HCT116 (cell line): ENCODE results near the gene AGAP1. TPM values are rescaled to one million over a fixed set of nuclear protein-coding genes. Genes with fewer than 3 reads are reported as not detected.

Experiments used
- ATAC-seq: fragments of 200-7000 bp; cut with Tn5 transposase; 2 replicates; pipeline ENCODE4 v1.9.1; 2020; ENCODE audit warnings: mild to moderate bottlenecking, moderate library complexity
- BruUV-seq: library from RNA; stranded (reverse); fragments of 400-500 nt; replicated peaks from 2 replicates; lab custom pipeline; 2021; lab: Mats Ljungman, UMichigan
- CTCF ChIA-PET: fragments of 300-600 bp; sonication (Branson Sonifier 250); formaldehyde crosslinking; loops from one replicate; lab custom pipeline; 2021; ENCODE audit warnings: antibody characterized with exemption; lab: Charles Lee
- POLR2A ChIA-PET: fragments of 300-600, 350-600 bp; sonication (Branson Sonifier 250); formaldehyde crosslinking; loops from one replicate; lab custom pipeline; 2021; ENCODE audit warnings: antibody characterized with exemption; lab: Charles Lee
- RAD21 ChIA-PET, 2 experiments: fragments of 300-600 bp; sonication (Branson Sonifier 250); formaldehyde crosslinking; loops; one replicate each; lab custom pipeline; 2023; ENCODE audit warnings: low total read pairs in 2 of 2; ENCODE audit not compliant: uncharacterized antibody in 2 of 2, unreplicated experiment in 2 of 2, low non-redundant PET in 1 of 2; lab: Charles Lee
- DNase-seq: peaks from one replicate; pipeline ENCODE4 v3.0.0-alpha.2; 2010; ENCODE audit warnings: low read depth, low spot score
- H2AFZ ChIP-seq: fragments of 200-600 bp; shearing (Covaris generic), sonication (generic); 2 replicates; pipeline ENCODE4 v1.6.1; 2017; ENCODE audit warnings: low read depth, mixed run types, mixed read lengths, antibody characterized with exemption, low read length; ENCODE audit not compliant: poor library complexity, severe bottlenecking
- H3K27ac ChIP-seq: 2 replicates; pipeline ENCODE4 v1.5.1; 2012; ENCODE audit warnings: low read depth, low read length
- H3K27me3 ChIP-seq: fragments of 200-600 bp; sonication (generic); 2 replicates; pipeline ENCODE4 v1.6.1; 2016; ENCODE audit warnings: mixed run types, low read length, mixed read lengths; ENCODE audit not compliant: insufficient read depth
- H3K36me3 ChIP-seq, 2 experiments: fragments of 200-500 bp in 1 of 2; fragments of 200-600 bp in 1 of 2; sonication (Bioruptor generic) in 1 of 2; sonication (generic) in 1 of 2; 2 replicates each; pipeline versions ENCODE4 v1.5.1 to v1.6.1; 2014 to 2016; ENCODE audit warnings: low read length in 2 of 2, inconsistent platforms in 1 of 2, mixed read lengths in 1 of 2, mixed run types in 1 of 2; ENCODE audit not compliant: insufficient read depth in 2 of 2, control insufficient read depth in 1 of 2
- H3K4me1 ChIP-seq, 2 experiments: fragments of 200-600 bp in 1 of 2; sonication (generic) in 1 of 2; 2 replicates each; pipeline versions ENCODE4 v1.5.1 to v1.6.1; 2012 to 2017; ENCODE audit warnings: low read length in 2 of 2, inconsistent platforms in 1 of 2, mild to moderate bottlenecking in 1 of 2, mixed read lengths in 1 of 2, mixed run types in 1 of 2, moderate library complexity in 1 of 2; ENCODE audit not compliant: insufficient read depth in 2 of 2, control insufficient read depth in 1 of 2
- H3K4me2 ChIP-seq: fragments of 200-600 bp; sonication (generic); 2 replicates; pipeline ENCODE4 v1.6.1; 2017; ENCODE audit warnings: mixed run types, low read length, mixed read lengths
- H3K4me3 ChIP-seq, 2 experiments: fragments of 200-600 bp in 1 of 2; sonication (generic) in 1 of 2; replicated peaks in 1 of 2; 2 replicates each; pipeline ENCODE4 v1.5.1; 2011 to 2016; ENCODE audit warnings: low read length in 2 of 2, control low read depth in 1 of 2, low read depth in 1 of 2, mild to moderate bottlenecking in 1 of 2, mixed read lengths in 1 of 2, mixed run types in 1 of 2
- H3K79me2 ChIP-seq: fragments of 200-600 bp; sonication (generic); 2 replicates; pipeline ENCODE4 v1.6.1; 2017; ENCODE audit warnings: mild to moderate bottlenecking, mixed run types, low read length, moderate library complexity, mixed read lengths; ENCODE audit not compliant: insufficient read depth
- H3K9ac ChIP-seq: fragments of 200-600 bp; sonication (generic); 2 replicates; pipeline ENCODE4 v1.6.1; 2016; ENCODE audit warnings: low read length, mixed read lengths
- H3K9me2 ChIP-seq: fragments of 200-600 bp; sonication (generic), shearing (Covaris generic); 2 replicates; pipeline ENCODE4 v1.6.1; 2017; ENCODE audit warnings: mixed run types, mild to moderate bottlenecking, moderate library complexity; ENCODE audit not compliant: insufficient read depth
- H3K9me3 ChIP-seq, 2 experiments: fragments of 200-500 bp in 1 of 2; fragments of 200-600 bp in 1 of 2; sonication (Bioruptor generic) in 1 of 2; sonication (generic) in 1 of 2; 2 replicates each; pipeline ENCODE4 v1.6.1; 2014 to 2017; ENCODE audit warnings: low read length in 2 of 2, mixed read lengths in 2 of 2, inconsistent platforms in 1 of 2, low read depth in 1 of 2, mild to moderate bottlenecking in 1 of 2, mixed run types in 1 of 2, moderate library complexity in 1 of 2; ENCODE audit not compliant: control insufficient read depth in 1 of 2, insufficient read depth in 1 of 2
- H4K20me1 ChIP-seq: fragments of 200-600 bp; sonication (generic), shearing (Covaris generic); 2 replicates; pipeline ENCODE4 v1.6.1; 2017; ENCODE audit warnings: mixed run types, mild to moderate bottlenecking, moderate library complexity; ENCODE audit not compliant: insufficient read depth
- FOSL1 ChIP-seq: IDR thresholded peaks from 2 replicates; pipeline ENCODE4 v1.6.1; 2012; ENCODE audit warnings: low read depth
- POLR2AphosphoS5 ChIP-seq: IDR thresholded peaks from 2 replicates; pipeline ENCODE4 v1.6.1; 2011; ENCODE audit warnings: mild to moderate bottlenecking, low read depth, low read length, moderate library complexity
- RAD21 ChIP-seq: IDR thresholded peaks from 2 replicates; pipeline ENCODE4 v1.6.1; 2012; ENCODE audit warnings: low read depth, mild to moderate bottlenecking
- YY1 ChIP-seq: IDR thresholded peaks from 2 replicates; pipeline ENCODE4 v1.6.1; 2011; ENCODE audit warnings: low read length, low read depth, moderate library complexity, mild to moderate bottlenecking; ENCODE audit not compliant: insufficient replicate concordance; ENCODE audit errors: extremely low read depth
- ZNF274 ChIP-seq: fragments of 200-500 bp; sonication (Bioruptor generic); IDR thresholded peaks from 2 replicates; pipeline ENCODE4 v1.6.1; 2014; ENCODE audit warnings: mild to moderate bottlenecking, low read depth, low read length, inconsistent platforms
- intact Hi-C: fragments of 100-400 bp; cut with micrococcal nuclease; formaldehyde crosslinking; loops from 2 replicates; pipeline ENCODE4 v1.10.0; 2022
- total RNA-seq: library from RNA; stranded (reverse); gene quantifications from one replicate; pipeline ENCODE4 v1.2.1, GENCODE V29; 2021; ENCODE audit not compliant: unreplicated experiment
- TF ChIP-seq, protein P1 (sequence below), 3 experiments: fragments of 200-600 bp in 1 of 3; sonication (generic) in 1 of 3; IDR thresholded peaks in 2 of 3; conservative IDR thresholded peaks in 1 of 3; 2 replicates each; pipeline ENCODE4 v1.5.1; 2012 to 2017; ENCODE audit warnings: low read depth in 2 of 3, low read length in 2 of 3, antibody characterized with exemption in 1 of 3, borderline replicate concordance in 1 of 3, control low read depth in 1 of 3, mild to moderate bottlenecking in 1 of 3, mixed read lengths in 1 of 3, mixed run types in 1 of 3, moderate library complexity in 1 of 3; ENCODE audit not compliant: insufficient read depth in 1 of 3
- TF ChIP-seq, protein P2 (sequence below): IDR thresholded peaks from 2 replicates; pipeline ENCODE4 v1.6.1; 2012
- TF ChIP-seq, protein P3 (sequence below): IDR thresholded peaks from 2 replicates; pipeline ENCODE4 v1.6.1; 2012; ENCODE audit warnings: low read depth
- TF ChIP-seq, protein P4 (sequence below): IDR thresholded peaks from 2 replicates; pipeline ENCODE4 v1.6.1; 2012

AGAP1 gene
- total RNA-seq, 1 experiment from 2014 or later: 43.8 TPM

DNA sequence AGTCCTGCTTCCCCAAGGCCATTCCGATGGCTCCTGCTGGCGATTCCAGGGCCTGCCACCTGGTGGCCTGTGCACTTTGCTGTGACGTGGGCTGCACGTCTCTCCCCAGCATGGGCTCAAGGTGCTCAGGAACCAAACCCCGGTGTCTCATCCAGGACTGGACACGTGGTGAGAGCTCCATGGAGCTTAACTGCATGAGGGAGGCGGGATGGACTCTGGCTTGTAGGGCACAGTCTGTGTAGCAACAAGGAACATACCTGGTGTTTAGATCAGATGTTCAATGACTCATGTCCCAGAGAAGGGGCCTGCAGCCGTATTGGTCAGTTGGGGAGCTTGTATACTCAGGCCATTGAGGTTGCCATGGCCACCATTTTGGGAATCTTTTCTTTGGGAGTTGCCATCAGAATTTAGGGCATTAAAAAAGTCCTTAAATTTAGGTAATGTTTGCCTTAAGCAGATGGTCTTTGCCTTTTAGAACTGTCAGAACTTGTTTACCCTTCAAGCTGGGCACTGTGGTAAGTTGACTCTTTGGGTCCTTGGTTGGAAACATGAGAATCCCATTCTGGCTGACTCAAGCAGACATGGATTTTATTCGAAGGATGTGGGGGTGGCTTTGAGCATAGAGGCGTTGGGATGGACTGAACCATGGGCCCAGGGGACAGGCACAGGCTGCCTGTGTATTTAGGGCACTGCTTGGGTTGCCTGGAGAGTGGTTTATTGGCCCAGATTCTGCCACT, 21.0 kb downstream of the AGAP1 start:
- ChIA-PET RAD21 (no interaction called here), POLR2A (no interaction called here), CTCF (interaction anchor here (1.3 kb wide), 1 partner anchor 37 kb away, joined by 5 read pairs; no protein-coding TSS in a partner anchor)
- no peaks in the 10 kb centered on the region for H3K9me2 ChIP-seq
- H3K9me3 ChIP-seq: no peaks in the 10 kb centered on the region
- H3K79me2 ChIP-seq: peaks cover 99% of the 10 kb centered on the region
- no TSS peak for BruUV-seq
- H3K4me2 ChIP-seq: no peak overlapping the region
- no peak overlapping the region for H3K4me3 ChIP-seq
- intact Hi-C loops: no loop called here
- no peaks in the 10 kb centered on the region for H3K36me3 ChIP-seq
- TF ChIP-seq YY1: no peak
- TF ChIP-seq, protein P1, sequence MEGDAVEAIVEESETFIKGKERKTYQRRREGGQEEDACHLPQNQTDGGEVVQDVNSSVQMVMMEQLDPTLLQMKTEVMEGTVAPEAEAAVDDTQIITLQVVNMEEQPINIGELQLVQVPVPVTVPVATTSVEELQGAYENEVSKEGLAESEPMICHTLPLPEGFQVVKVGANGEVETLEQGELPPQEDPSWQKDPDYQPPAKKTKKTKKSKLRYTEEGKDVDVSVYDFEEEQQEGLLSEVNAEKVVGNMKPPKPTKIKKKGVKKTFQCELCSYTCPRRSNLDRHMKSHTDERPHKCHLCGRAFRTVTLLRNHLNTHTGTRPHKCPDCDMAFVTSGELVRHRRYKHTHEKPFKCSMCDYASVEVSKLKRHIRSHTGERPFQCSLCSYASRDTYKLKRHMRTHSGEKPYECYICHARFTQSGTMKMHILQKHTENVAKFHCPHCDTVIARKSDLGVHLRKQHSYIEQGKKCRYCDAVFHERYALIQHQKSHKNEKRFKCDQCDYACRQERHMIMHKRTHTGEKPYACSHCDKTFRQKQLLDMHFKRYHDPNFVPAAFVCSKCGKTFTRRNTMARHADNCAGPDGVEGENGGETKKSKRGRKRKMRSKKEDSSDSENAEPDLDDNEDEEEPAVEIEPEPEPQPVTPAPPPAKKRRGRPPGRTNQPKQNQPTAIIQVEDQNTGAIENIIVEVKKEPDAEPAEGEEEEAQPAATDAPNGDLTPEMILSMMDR (IDR thresholded peaks at IDR 0.05 in 2 of 3, conservative IDR thresholded peaks at IDR 0.05 in 1 of 3; ENCODE audit: borderline replicate concordance in 1 of 3, insufficient read depth in 1 of 3, low read depth in 2 of 3, low read length in 2 of 3): peak in 2 of 3 experiments; percentile 39 to 49; a peak in 4 of 6 replicates
- TF ChIP-seq, protein P2, sequence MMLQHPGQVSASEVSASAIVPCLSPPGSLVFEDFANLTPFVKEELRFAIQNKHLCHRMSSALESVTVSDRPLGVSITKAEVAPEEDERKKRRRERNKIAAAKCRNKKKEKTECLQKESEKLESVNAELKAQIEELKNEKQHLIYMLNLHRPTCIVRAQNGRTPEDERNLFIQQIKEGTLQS: no peak
- no peak for DNase-seq
- ATAC-seq: peak; percentile 65
- no peaks in the 10 kb centered on the region for H3K27me3 ChIP-seq
- H4K20me1 ChIP-seq: peaks cover 16% of the 10 kb centered on the region; the same call in 1 of the 2 replicates
- no peak overlapping the region for H3K9ac ChIP-seq
- H2AFZ ChIP-seq: no peak overlapping the region
- no peak overlapping the region for H3K27ac ChIP-seq
- peaks cover 23 to 50% of the 10 kb centered on the region in 2 experiments for H3K4me1 ChIP-seq

DNA sequence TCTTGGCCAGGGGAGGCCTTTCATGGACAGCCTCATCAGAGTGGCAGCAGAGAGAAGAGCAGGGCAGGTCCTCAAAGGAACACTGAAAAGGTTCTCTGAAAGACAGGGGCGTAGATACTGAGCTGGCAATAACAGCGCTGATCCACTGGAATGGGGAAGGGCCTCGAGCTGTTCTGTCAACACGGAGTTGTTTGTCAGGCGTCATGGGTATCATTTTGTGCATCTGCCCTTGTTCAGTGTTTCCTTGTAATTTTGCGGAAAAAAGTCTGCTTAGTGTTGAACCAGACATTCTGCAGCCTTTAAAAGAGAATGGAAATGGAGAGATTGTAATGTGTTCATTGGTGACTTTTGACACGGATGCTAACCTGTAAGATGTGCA, 21.5 kb downstream of the AGAP1 start:
- Histone ChIP-seq H2AFZ (no peak overlapping the region), H3K27ac (no peak overlapping the region), H3K36me3 (no peaks in the 10 kb centered on the region), H3K9me3 (no peaks in the 10 kb centered on the region), H3K27me3 (no peaks in the 10 kb centered on the region), H3K9ac (no peak overlapping the region), H3K4me3 (no peak overlapping the region), H3K79me2 (peaks cover 99% of the 10 kb centered on the region), H3K9me2 (no peaks in the 10 kb centered on the region), H3K4me1 (peaks cover 23 to 46% of the 10 kb centered on the region in 2 experiments), H3K4me2 (no peak overlapping the region), H4K20me1 (peaks cover 11% of the 10 kb centered on the region; the same call in 1 of the 2 replicates)
- RAD21 ChIA-PET: no interaction called here
- CTCF ChIA-PET: interaction anchor here (1.3 kb wide), 1 partner anchor 36 kb away, joined by 5 read pairs; no protein-coding TSS in a partner anchor
- ATAC-seq (no peak), DNase-seq (no peak)
- intact Hi-C loops: no loop called here
- POLR2A ChIA-PET: no interaction called here
- BruUV-seq: no TSS peak
- TF ChIP-seq, protein P3, sequence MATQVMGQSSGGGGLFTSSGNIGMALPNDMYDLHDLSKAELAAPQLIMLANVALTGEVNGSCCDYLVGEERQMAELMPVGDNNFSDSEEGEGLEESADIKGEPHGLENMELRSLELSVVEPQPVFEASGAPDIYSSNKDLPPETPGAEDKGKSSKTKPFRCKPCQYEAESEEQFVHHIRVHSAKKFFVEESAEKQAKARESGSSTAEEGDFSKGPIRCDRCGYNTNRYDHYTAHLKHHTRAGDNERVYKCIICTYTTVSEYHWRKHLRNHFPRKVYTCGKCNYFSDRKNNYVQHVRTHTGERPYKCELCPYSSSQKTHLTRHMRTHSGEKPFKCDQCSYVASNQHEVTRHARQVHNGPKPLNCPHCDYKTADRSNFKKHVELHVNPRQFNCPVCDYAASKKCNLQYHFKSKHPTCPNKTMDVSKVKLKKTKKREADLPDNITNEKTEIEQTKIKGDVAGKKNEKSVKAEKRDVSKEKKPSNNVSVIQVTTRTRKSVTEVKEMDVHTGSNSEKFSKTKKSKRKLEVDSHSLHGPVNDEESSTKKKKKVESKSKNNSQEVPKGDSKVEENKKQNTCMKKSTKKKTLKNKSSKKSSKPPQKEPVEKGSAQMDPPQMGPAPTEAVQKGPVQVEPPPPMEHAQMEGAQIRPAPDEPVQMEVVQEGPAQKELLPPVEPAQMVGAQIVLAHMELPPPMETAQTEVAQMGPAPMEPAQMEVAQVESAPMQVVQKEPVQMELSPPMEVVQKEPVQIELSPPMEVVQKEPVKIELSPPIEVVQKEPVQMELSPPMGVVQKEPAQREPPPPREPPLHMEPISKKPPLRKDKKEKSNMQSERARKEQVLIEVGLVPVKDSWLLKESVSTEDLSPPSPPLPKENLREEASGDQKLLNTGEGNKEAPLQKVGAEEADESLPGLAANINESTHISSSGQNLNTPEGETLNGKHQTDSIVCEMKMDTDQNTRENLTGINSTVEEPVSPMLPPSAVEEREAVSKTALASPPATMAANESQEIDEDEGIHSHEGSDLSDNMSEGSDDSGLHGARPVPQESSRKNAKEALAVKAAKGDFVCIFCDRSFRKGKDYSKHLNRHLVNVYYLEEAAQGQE: no peak
- TF ChIP-seq, protein P4, sequence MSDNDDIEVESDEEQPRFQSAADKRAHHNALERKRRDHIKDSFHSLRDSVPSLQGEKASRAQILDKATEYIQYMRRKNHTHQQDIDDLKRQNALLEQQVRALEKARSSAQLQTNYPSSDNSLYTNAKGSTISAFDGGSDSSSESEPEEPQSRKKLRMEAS: no peak
- TF ChIP-seq ZNF274 (no peak), RAD21 (no peak), POLR2AphosphoS5 (no peak), YY1 (no peak), FOSL1 (no peak)
